Stimulated activated CD8-positive, alpha-beta memory T cell treated with anti-CD3 and anti-CD28 coated beads, Interleukin-15, amount 100 ng/mL, for 1 hour (primary cell): ENCODE measurements around the gene OSBPL6.
"Not testable (repeated sequence)": the region's sequence is repeated elsewhere in the genome, so short reads cannot be mapped to it uniquely, and the experiment has no call there.

Experiments used
- DNase-seq: peaks from one replicate; pipeline ENCODE4 v3.0.0-alpha.2; 2020; ENCODE audit warnings: low read depth

The OSBPL6 gene

GRCh38 chr2:178403671-178404306, 209.5 kb downstream of the OSBPL6 start:
- no peak for DNase-seq

- DNase-seq: no peak
Observed at GRCh38 chr2:178404368-178404767, 210.1 kb downstream of the OSBPL6 start.

- DNase-seq: no peak
Observed at GRCh38 chr2:178409261-178409660, 214.9 kb downstream of the OSBPL6 start.

- no peak for DNase-seq
Observed at GRCh38 chr2:178412047-178412446, 217.7 kb downstream of the OSBPL6 start.

- DNase-seq: not testable (repeated sequence)
Observed at GRCh38 chr2:178412453-178412852, 218.1 kb downstream of the OSBPL6 start.

- DNase-seq: peak; percentile 57
Observed at GRCh38 chr2:178413472-178414265, 219.4 kb downstream of the OSBPL6 start.

- peak; percentile 58 for DNase-seq
Observed at GRCh38 chr2:178414266-178415247, 220.2 kb downstream of the OSBPL6 start.

GRCh38 chr2:178415979-178416378, 221.7 kb downstream of the OSBPL6 start:
- no peak for DNase-seq

- DNase-seq: no peak
Observed at GRCh38 chr2:178417916-178418315, 223.6 kb downstream of the OSBPL6 start.

GRCh38 chr2:178418426-178418825, 224.1 kb downstream of the OSBPL6 start:
- no peak for DNase-seq

GRCh38 chr2:178419123-178419522, 224.8 kb downstream of the OSBPL6 start:
- no peak for DNase-seq

- no peak for DNase-seq
Observed at GRCh38 chr2:178420463-178420999, 226.2 kb downstream of the OSBPL6 start.

- no peak for DNase-seq
Observed at GRCh38 chr2:178422097-178422496, 227.8 kb downstream of the OSBPL6 start.

- not testable (repeated sequence) for DNase-seq
Observed at GRCh38 chr2:178423746-178424145, 229.4 kb downstream of the OSBPL6 start.

- DNase-seq: no peak
Observed at GRCh38 chr2:178425255-178425827, 231.0 kb downstream of the OSBPL6 start.

- DNase-seq: no peak
Observed at GRCh38 chr2:178426388-178426787, 232.1 kb downstream of the OSBPL6 start.

GRCh38 chr2:178427458-178427857, 233.1 kb downstream of the OSBPL6 start:
- no peak for DNase-seq

- DNase-seq: no peak
Observed at GRCh38 chr2:178428396-178428806, 234.1 kb downstream of the OSBPL6 start.

GRCh38 chr2:178429336-178429735, 235.0 kb downstream of the OSBPL6 start:
- no peak for DNase-seq

GRCh38 chr2:178436662-178437061, 242.3 kb downstream of the OSBPL6 start:
- no peak for DNase-seq

GRCh38 chr2:178441426-178441825, 247.1 kb downstream of the OSBPL6 start:
- DNase-seq: no peak
